ENCODE results near the gene NIPAL3.

DNA sequence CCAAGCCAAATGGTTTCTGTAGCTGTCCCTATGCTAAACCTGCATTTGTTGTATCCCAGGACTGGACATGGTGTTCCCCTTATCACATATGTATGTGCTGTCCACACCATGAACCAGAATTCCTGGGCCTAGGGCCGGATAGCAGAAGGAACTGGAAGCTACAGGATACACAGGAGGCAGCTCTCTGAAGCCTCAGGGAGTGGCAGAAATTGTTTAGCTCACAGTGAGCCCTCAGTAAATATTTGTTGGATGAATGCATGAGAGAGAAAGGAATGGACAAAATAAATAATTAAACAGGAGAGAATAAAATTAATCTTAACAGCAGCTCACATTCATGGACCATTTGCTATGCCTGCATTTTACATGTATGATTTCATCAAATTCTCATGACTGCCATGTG is 2.1 kb downstream of the NIPAL3 start:
- no peak for TF ChIP-seq ESRRG (CRISPR knock-in tag; IDR thresholded peaks at IDR 0.05)
- TF ChIP-seq ZFP30 (CRISPR knock-in tag; IDR thresholded peaks at IDR 0.05), result no peak
- TF ChIP-seq, protein P1, sequence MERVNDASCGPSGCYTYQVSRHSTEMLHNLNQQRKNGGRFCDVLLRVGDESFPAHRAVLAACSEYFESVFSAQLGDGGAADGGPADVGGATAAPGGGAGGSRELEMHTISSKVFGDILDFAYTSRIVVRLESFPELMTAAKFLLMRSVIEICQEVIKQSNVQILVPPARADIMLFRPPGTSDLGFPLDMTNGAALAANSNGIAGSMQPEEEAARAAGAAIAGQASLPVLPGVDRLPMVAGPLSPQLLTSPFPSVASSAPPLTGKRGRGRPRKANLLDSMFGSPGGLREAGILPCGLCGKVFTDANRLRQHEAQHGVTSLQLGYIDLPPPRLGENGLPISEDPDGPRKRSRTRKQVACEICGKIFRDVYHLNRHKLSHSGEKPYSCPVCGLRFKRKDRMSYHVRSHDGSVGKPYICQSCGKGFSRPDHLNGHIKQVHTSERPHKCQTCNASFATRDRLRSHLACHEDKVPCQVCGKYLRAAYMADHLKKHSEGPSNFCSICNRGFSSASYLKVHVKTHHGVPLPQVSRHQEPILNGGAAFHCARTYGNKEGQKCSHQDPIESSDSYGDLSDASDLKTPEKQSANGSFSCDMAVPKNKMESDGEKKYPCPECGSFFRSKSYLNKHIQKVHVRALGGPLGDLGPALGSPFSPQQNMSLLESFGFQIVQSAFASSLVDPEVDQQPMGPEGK (CRISPR knock-in tag; IDR thresholded peaks at IDR 0.05; ENCODE audit: borderline replicate concordance), result no peak
- TF ChIP-seq ZC3H10 (CRISPR knock-in tag; IDR thresholded peaks at IDR 0.05), result no peak
- TF ChIP-seq ZNF565 (CRISPR knock-in tag; conservative IDR thresholded peaks at IDR 0.05; ENCODE audit: low read depth), result no peak
- TF ChIP-seq ZNF70 (CRISPR knock-in tag; IDR thresholded peaks at IDR 0.05), result no peak
- no peak for TF ChIP-seq ZNF8 (CRISPR knock-in tag; IDR thresholded peaks at IDR 0.05)
- TF ChIP-seq, protein P2, sequence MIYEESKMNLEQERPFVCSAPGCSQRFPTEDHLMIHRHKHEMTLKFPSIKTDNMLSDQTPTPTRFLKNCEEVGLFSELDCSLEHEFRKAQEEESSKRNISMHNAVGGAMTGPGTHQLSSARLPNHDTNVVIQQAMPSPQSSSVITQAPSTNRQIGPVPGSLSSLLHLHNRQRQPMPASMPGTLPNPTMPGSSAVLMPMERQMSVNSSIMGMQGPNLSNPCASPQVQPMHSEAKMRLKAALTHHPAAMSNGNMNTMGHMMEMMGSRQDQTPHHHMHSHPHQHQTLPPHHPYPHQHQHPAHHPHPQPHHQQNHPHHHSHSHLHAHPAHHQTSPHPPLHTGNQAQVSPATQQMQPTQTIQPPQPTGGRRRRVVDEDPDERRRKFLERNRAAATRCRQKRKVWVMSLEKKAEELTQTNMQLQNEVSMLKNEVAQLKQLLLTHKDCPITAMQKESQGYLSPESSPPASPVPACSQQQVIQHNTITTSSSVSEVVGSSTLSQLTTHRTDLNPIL (CRISPR knock-in tag; IDR thresholded peaks at IDR 0.05; ENCODE audit: low read depth), result no peak
- TF ChIP-seq, protein P3, sequence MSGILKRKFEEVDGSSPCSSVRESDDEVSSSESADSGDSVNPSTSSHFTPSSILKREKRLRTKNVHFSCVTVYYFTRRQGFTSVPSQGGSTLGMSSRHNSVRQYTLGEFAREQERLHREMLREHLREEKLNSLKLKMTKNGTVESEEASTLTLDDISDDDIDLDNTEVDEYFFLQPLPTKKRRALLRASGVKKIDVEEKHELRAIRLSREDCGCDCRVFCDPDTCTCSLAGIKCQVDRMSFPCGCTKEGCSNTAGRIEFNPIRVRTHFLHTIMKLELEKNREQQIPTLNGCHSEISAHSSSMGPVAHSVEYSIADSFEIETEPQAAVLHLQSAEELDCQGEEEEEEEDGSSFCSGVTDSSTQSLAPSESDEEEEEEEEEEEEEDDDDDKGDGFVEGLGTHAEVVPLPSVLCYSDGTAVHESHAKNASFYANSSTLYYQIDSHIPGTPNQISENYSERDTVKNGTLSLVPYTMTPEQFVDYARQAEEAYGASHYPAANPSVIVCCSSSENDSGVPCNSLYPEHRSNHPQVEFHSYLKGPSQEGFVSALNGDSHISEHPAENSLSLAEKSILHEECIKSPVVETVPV (CRISPR knock-in tag; IDR thresholded peaks at IDR 0.05), result no peak
- TF ChIP-seq OSR1 (CRISPR knock-in tag; IDR thresholded peaks at IDR 0.05), result no peak
